Stimulated activated CD4-positive, alpha-beta T cell treated with anti-CD3 and anti-CD28 coated beads, Interleukin-2, amount 100 ng/mL, for 24 hours (primary cell): ENCODE results near the gene ACSM5.
A peak's percentile ranks its signal among the peaks of the same experiment; 100 is the strongest.

Experiments
- DNase-seq, 2 donors: peaks; one replicate each; pipeline ENCODE4 v3.0.0-alpha.2; 2020

Gene ACSM5

GRCh38 chr16:20409398-20410120 is at the start of gene ACSM5:
Gene ACSM5 (plus strand): TSS chr16:20409534. CDS start chr16:20411485, 1,951 bp downstream.
- no peak for DNase-seq

DNA sequence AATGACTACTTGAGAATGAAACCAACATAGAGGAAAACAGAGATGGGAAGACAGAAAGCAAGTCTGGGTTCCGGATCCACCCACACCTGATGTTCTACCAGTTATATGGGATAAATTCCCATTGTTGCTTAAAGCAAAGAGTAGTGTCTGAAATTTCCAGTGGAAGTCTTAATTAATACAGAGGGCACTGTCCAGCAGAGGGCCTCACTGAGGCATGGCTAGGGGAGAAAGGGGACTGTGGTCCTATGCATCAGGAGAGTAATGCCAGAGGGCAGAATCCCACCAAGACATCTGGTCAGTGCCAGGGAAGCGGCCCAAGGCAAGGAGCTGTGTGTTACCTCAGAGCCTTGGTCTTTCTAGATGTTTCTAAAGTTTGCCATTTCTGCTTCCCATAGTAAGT is 49.3 kb upstream of the ACSM5 start:
- no peak for DNase-seq

- DNase-seq = no peak
Measured at GRCh38 chr16:20363191-20363590, 46.1 kb upstream of the ACSM5 start.

GRCh38 chr16:20364051-20364450 is 45.3 kb upstream of the ACSM5 start:
- no peak for DNase-seq

DNA sequence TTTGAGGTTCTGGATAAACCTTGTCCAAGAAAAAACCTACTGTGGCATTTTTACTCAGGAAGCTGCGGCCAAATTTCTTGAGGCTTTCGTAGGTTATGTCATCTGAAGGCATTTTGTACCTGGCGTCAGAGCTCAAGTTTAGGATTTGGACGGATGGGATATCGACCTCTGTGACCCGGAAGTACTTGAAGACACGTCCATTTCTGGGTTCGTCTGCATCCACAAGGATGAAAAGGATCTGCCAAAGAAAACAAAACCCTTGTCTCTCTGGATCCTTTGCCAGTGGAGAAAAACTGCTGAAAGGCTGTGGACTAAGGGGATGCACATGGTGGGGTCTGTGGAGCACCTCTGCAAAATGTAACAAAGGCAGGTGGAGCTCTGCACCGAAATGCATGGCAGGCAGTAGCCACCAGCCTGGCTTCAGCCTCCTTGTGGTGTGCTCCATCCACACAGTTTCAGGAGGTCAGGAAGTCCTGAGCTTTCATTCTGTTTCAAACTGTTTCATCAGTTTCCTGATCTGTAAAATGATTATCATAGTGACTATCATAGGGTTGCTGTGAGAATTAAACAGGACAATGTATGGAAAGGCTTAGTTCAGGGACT is 39.8 kb upstream of the ACSM5 start:
- no peak for DNase-seq

- no peak for DNase-seq
Measured at GRCh38 chr16:20372701-20373100, 36.6 kb upstream of the ACSM5 start.

DNA sequence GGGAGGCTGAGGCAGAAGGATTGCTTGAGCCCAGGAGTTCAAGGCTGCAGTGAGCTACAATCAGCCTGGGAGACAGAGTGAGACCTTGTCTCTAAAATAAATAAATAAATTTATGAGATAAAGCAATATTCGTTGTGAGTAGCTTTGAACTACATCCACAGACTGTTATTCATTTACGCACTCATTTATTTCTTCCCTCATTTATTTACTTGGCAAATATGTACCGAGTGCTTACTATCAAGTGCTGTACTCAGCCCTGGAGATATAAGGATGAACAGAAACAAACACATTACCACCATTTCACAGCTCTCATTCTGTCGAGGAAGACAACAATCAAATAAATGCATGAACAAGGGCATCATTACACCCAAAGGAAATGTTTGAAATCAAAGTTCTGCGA is 32.2 kb upstream of the ACSM5 start:
- no peak for DNase-seq

GRCh38 chr16:20380782-20381181 is 28.6 kb upstream of the ACSM5 start:
- no peak for DNase-seq

DNA sequence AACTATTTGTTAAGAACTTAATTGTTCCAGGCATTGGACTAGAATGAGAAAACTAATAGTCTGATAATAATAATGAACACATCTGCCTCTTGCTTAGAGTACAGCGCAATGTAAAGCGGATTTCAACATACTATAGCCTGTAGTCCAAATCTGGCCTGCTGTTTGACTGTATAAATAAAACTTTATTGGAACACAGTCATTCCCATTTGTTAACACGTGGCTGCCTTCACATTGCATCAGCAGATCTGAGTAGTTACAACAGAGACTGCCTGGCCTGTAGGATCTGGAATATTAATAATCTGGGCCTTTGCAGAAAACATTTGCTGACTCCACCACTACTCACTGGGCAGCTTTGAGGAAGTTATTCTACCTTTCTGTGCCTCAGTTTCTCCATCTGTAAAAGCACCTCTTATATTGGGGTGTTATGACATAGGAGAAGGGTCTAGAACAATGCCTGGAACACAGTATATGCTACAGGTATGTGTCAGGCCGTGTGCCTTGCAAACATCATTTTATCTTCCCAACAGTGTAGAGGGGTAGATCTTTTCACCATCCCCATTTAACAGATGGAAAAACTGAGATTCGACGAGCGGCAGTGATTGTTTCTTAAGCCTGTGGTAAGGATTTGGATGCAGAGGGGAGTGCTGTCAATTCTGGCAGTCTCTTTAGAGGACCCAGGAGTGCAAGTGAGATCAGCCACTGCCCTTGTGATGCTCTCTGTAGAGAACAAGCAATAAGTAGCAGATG is 27.0 kb upstream of the ACSM5 start:
- no peak for DNase-seq

GRCh38 chr16:20383106-20384029 is 26.0 kb upstream of the ACSM5 start:
- DNase-seq = peak; percentile 47 to 57

DNA sequence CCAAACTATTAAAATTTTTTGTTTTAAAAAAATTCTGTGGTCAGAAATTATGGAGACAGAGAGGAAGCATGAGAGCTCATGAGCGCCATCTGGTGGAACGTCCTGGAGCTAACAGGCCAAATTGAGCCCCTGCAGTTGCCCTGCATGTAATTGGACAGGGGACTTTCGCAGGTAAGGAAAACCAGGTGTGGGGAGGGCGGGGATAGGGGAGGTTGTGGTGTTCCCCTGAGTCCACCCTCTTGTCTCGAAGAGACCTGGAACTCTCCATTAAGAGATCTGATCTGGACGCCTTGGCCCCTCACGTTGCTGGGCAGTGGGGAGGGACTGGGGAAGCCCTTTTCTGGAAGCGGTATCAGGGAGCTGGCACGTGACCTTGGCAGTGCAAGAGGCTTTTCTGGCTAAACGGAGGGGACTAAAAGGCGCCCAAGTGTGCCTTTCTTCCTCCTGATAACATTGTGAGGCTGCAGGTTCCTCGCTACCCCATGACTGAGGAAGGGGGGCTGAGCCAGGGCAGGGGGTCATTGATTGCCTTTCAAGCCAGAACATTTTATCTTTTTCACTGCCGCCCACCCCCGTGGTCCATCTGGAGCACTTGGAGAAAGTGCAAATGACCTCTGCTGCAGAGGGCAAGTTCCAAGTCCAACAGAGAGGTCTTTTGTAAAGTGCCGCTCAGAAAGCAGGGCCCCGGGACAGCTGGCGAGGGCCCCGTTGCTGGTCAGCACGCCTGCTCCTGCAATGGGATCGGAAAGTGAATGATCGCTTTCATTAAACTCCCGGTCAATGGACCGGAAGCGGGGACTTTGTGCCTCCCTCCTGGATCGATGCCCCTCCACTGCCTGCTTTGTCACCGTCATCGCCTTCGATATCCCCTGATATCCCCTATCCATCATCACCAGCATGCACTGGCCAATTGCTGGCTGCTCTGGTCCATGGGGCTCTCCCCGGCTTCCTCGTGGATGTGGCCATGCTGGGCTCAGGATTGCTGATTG is 23.2 kb upstream of the ACSM5 start:
- peak; percentile 68 to 75 for DNase-seq

GRCh38 chr16:20387978-20388377 is 21.4 kb upstream of the ACSM5 start:
- no peak for DNase-seq

DNA sequence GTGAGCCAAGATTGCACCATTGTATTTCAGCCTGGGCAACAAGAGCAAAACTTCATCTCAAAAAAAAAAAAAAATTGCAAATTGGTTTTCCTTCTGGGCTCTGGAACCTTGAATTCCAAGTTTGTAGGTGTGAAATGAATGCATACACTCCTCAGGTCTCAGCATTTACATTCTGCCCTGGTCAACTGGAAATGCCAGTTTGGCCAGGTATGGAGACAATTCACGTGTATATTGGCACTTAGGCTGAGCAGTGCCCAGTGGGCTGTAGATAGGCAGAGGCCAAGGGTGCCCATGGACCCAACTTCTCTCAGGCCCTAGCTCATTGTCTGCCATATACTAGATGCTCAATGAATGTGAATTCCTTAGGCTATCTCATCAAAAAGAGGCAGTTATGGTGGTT is 20.5 kb upstream of the ACSM5 start:
- DNase-seq = no peak

- no peak for DNase-seq
Measured at GRCh38 chr16:20391045-20391444, 18.3 kb upstream of the ACSM5 start.

DNA sequence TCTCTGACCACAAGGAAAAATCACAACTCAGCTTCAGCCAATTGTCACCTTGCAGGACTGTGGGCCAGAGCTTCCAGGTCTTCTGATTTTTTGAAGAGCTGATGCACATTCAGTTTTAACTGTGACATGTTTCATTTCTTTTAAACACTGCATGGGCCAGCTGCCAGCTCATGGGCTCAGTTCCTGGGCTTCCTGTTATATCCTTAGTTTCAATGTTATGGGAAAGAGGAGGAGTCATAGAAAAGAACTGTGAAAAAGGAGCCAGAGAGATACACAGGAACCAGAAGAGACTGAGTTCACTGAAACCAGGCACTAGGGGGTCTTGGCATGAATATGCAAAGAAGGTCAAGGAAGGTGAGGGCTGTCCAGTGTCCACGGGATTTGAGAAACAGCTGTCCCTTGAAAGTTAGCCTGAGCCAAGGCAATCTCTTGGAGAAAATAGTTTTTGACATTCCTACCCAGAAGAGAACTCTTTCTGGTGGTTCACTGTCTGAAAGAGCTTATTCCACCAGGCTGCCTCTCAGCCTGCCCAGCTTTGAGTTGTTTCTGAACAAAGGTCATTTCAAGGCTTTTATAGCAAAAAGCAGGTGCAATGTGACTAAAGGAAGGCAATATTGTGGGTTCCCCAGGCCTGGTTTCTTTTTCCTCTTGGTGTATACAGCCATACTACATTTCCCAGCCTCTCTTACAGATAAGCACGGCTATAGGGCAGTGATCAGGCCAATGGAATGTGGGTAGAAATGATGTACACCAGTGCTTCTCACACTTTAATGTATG is 15.3 kb upstream of the ACSM5 start:
- DNase-seq = no peak

GRCh38 chr16:20395946-20396345 is 13.4 kb upstream of the ACSM5 start:
- DNase-seq = no peak

GRCh38 chr16:20396846-20397467 is 12.4 kb upstream of the ACSM5 start:
- no peak for DNase-seq

- DNase-seq = no peak
Measured at GRCh38 chr16:20397468-20398074, 11.8 kb upstream of the ACSM5 start.

- DNase-seq = no peak
Measured at GRCh38 chr16:20398603-20399002, 10.7 kb upstream of the ACSM5 start.

GRCh38 chr16:20399185-20399584 is 10.1 kb upstream of the ACSM5 start:
- DNase-seq = no peak
